ENCODE measurements around the gene C1orf159. TPM values are rescaled to one million over a fixed set of nuclear protein-coding genes. Genes with fewer than 3 reads are reported as not detected.

C1orf159 gene
- total and polyA plus RNA-seq, 9 of the 15 experiments (the other 6 are each of a cell fraction or from before 2014, with no cell fraction given), result 0.28 to 54.9 (median 10.6) TPM

DNA sequence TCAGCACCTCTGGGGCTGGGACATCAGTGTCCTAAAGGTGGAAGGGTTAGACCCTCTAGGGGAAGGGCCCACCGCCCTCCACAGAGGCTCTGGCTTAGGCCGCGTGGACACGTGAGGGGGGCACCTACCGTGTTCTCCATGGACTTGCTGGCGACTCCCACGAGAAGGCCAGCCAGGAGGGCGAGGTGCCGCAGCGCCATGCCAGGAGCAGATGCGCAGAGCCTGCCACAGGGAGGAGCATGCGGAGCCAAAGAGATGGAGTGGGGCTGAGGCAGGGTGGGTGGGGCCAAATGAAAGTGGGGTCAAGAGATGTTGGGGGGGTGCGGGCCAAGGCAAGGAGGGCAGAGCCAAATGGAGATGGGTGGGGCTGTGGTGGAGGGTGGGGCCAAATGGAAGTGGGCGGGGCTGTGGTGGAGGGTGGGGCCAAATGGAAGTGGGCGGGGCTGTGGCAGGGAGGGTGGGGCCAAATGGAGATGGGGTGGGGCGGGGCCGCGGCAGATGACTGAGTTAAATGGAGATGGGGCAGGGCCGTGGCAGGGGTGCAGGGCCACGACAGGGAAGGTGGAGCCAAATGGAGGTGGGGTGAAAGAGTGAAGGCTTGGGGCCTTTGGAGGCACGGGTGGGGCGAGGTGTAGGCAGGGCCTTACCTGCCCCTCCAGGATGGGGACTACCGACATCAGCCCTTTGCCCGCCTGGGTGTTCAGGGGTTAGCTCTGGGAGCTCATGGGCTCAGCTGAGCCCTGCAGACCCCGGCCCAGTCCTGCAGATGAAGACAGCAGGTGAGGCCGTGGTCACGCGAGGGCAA, 24.3 kb downstream of the C1orf159 start (continued):
- TF ChIP-seq, protein P1, sequence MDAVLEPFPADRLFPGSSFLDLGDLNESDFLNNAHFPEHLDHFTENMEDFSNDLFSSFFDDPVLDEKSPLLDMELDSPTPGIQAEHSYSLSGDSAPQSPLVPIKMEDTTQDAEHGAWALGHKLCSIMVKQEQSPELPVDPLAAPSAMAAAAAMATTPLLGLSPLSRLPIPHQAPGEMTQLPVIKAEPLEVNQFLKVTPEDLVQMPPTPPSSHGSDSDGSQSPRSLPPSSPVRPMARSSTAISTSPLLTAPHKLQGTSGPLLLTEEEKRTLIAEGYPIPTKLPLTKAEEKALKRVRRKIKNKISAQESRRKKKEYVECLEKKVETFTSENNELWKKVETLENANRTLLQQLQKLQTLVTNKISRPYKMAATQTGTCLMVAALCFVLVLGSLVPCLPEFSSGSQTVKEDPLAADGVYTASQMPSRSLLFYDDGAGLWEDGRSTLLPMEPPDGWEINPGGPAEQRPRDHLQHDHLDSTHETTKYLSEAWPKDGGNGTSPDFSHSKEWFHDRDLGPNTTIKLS (IDR thresholded peaks at IDR 0.05; ENCODE audit: borderline replicate concordance, low read depth), result no peak
- no peak for TF ChIP-seq ARHGAP35 (IDR thresholded peaks at IDR 0.05; ENCODE audit: partially characterized antibody)
- no peak for TF ChIP-seq CC2D1A (IDR thresholded peaks at IDR 0.05)
- TF ChIP-seq KLF6 (CRISPR knock-in tag; IDR thresholded peaks at IDR 0.05; ENCODE audit: borderline replicate concordance), result no peak
- TF ChIP-seq, protein P2, sequence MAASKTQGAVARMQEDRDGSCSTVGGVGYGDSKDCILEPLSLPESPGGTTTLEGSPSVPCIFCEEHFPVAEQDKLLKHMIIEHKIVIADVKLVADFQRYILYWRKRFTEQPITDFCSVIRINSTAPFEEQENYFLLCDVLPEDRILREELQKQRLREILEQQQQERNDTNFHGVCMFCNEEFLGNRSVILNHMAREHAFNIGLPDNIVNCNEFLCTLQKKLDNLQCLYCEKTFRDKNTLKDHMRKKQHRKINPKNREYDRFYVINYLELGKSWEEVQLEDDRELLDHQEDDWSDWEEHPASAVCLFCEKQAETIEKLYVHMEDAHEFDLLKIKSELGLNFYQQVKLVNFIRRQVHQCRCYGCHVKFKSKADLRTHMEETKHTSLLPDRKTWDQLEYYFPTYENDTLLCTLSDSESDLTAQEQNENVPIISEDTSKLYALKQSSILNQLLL (CRISPR knock-in tag; IDR thresholded peaks at IDR 0.05; ENCODE audit: borderline replicate concordance), result no peak
- TF ChIP-seq, protein P3, sequence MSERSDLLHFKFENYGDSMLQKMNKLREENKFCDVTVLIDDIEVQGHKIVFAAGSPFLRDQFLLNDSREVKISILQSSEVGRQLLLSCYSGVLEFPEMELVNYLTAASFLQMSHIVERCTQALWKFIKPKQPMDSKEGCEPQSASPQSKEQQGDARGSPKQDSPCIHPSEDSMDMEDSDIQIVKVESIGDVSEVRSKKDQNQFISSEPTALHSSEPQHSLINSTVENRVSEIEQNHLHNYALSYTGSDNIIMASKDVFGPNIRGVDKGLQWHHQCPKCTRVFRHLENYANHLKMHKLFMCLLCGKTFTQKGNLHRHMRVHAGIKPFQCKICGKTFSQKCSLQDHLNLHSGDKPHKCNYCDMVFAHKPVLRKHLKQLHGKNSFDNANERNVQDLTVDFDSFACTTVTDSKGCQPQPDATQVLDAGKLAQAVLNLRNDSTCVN (CRISPR knock-in tag; IDR thresholded peaks at IDR 0.05), result no peak
- no peak for TF ChIP-seq ZC3H11A (IDR thresholded peaks at IDR 0.05; ENCODE audit: low read depth, low read length)
- 0 out of 2 replicates have a peak, but pooled peaks have one; percentile 28 for TF ChIP-seq ZNF282 (CRISPR knock-in tag; IDR thresholded peaks at IDR 0.05)
- TF ChIP-seq ZKSCAN3 (CRISPR knock-in tag; IDR thresholded peaks at IDR 0.05), result no peak
- TF ChIP-seq ZNF780A (CRISPR knock-in tag; IDR thresholded peaks at IDR 0.05), result no peak
- TF ChIP-seq, protein P4, sequence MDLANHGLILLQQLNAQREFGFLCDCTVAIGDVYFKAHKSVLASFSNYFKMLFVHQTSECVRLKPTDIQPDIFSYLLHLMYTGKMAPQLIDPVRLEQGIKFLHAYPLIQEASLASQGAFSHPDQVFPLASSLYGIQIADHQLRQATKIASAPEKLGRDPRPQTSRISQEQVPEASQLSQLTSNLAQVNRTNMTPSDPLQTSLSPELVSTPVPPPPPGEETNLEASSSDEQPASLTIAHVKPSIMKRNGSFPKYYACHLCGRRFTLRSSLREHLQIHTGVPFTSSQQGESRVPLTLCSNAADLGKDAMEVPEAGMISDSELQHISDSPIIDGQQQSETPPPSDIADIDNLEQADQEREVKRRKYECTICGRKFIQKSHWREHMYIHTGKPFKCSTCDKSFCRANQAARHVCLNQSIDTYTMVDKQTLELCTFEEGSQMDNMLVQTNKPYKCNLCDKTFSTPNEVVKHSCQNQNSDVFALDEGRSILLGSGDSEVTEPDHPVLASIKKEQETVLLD (IDR thresholded peaks at IDR 0.05), result no peak
- TF ChIP-seq, protein P5, sequence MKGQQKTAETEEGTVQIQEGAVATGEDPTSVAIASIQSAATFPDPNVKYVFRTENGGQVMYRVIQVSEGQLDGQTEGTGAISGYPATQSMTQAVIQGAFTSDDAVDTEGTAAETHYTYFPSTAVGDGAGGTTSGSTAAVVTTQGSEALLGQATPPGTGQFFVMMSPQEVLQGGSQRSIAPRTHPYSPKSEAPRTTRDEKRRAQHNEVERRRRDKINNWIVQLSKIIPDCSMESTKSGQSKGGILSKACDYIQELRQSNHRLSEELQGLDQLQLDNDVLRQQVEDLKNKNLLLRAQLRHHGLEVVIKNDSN (CRISPR knock-in tag; IDR thresholded peaks at IDR 0.05), result 0 out of 2 replicates have a peak, but pooled peaks have one; percentile 32
- TF ChIP-seq ZNF184 (CRISPR knock-in tag; IDR thresholded peaks at IDR 0.05), result no peak
- no peak for TF ChIP-seq CXXC5 (CRISPR knock-in tag; IDR thresholded peaks at IDR 0.05)
- TF ChIP-seq IRF2 (CRISPR knock-in tag; IDR thresholded peaks at IDR 0.05), result 0 out of 2 replicates have a peak, but pooled peaks have one; percentile 2
- TF ChIP-seq JUN (IDR thresholded peaks at IDR 0.05; ENCODE audit: borderline replicate concordance, low read depth, low read length), result no peak
- TF ChIP-seq JUN (CRISPR knock-in tag; IDR thresholded peaks at IDR 0.05; ENCODE audit: borderline replicate concordance), result no peak
- TF ChIP-seq TFAM (CRISPR knock-in tag; conservative IDR thresholded peaks at IDR 0.05), result no peak
- no peak for TF ChIP-seq TAF15 (IDR thresholded peaks at IDR 0.05; ENCODE audit: low read depth, low read length)
- no peak for TF ChIP-seq HNRNPLL (IDR thresholded peaks at IDR 0.05; ENCODE audit: low read depth, low read length, poor library complexity, severe bottlenecking)
- TF ChIP-seq, protein P6, sequence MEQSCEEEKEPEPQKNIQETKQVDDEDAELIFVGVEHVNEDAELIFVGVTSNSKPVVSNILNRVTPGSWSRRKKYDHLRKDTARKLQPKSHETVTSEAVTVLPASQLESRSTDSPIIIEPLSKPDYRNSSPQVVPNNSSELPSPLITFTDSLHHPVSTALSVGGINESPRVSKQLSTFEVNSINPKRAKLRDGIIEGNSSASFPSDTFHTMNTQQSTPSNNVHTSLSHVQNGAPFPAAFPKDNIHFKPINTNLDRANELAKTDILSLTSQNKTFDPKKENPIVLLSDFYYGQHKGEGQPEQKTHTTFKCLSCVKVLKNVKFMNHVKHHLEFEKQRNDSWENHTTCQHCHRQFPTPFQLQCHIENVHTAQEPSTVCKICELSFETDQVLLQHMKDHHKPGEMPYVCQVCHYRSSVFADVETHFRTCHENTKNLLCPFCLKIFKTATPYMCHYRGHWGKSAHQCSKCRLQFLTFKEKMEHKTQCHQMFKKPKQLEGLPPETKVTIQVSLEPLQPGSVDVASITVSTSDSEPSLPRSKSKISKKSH (CRISPR knock-in tag; IDR thresholded peaks at IDR 0.05), result no peak
